GM12891 (cell line): Measurements from ENCODE around the gene SLC38A11.

Source experiments
- POLR2A ChIP-seq: IDR thresholded peaks from 2 replicates; pipeline ENCODE4 v1.6.1; 2011; ENCODE audit warnings: low read depth, low read length, control low read depth
- POLR2AphosphoS5 ChIP-seq: IDR thresholded peaks from 2 replicates; pipeline ENCODE4 v1.6.1; 2011; ENCODE audit warnings: low read depth, low read length, control low read depth

DNA sequence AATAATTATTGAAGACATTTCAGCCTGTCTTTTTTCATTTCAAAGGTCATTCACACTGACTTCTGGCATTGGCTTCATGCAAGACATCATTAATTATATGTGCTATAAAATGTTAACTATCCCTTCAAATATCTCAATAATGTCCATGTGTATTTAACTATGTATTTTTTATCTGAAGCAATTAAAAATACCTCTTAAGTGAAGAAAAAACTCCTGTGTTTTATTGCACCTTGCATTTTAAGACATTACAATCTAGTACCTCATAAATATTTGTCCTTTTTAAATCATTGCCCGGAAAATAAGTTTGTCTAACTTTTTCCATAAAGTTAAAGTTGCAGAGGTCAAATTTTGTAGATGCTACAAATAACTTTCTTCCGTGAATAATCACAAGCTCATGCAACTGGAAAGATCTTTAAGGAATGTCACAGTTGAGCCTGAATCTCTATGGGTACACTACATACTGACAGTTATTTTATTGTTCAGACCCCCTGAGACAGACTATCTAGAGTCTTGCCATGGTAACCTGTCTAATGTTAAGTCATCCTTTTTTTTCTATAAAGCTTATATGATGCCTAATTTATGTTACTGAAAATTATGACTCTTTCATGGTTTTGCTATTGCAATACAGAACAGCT is 75.3 kb downstream of the SLC38A11 start:
- TF ChIP-seq POLR2AphosphoS5 (no peak), POLR2A (no peak)
